Measurements from ENCODE around the gene TECPR2. TPM values are rescaled to one million over a fixed set of nuclear protein-coding genes. Genes with fewer than 3 reads are reported as not detected.

Gene TECPR2
- total and polyA plus RNA-seq, 2 of the 13 experiments (the other 11 are each of a cell fraction or from before 2014, with no cell fraction given), result 3.5 to 5.7 TPM

- TF ChIP-seq ZNF318 (CRISPR knock-in tag; IDR thresholded peaks at IDR 0.05) (no peak), SNAPC4 (CRISPR knock-in tag; IDR thresholded peaks at IDR 0.05) (no peak), WIZ (CRISPR knock-in tag; IDR thresholded peaks at IDR 0.05) (peak; percentile 41; the same call in 1 of the 2 replicates), IKZF4 (CRISPR knock-in tag; IDR thresholded peaks at IDR 0.05; ENCODE audit: borderline replicate concordance, low read depth, not compliant biosample characterization) (no peak), RARG (CRISPR knock-in tag; IDR thresholded peaks at IDR 0.05; ENCODE audit: low read depth) (no peak), ZNF512B (CRISPR knock-in tag; IDR thresholded peaks at IDR 0.05; ENCODE audit: borderline replicate concordance) (no peak), THAP7 (CRISPR knock-in tag; IDR thresholded peaks at IDR 0.05) (no peak; the same call in 1 of the 2 replicates), ADNP (CRISPR knock-in tag; IDR thresholded peaks at IDR 0.05) (peak; percentile 66), RFX5 (IDR thresholded peaks at IDR 0.05; ENCODE audit: low read depth, low read length) (no peak)
Measured at GRCh38 chr14:102516531-102517391, 154.0 kb downstream of the TECPR2 start (continued).
